GM06990 (cell line): ENCODE measurements around the gene MAPKAP1.

Experiments
- DNase-seq: peaks from one replicate; pipeline ENCODE4 v3.0.0-alpha.2; 2011; ENCODE audit not compliant: insufficient read length; ENCODE audit errors: extremely low read depth
- H3K27me3 ChIP-seq: replicated peaks from 2 replicates; pipeline ENCODE4 v1.6.0; 2011; ENCODE audit warnings: low read length; ENCODE audit not compliant: control insufficient read depth, insufficient read depth
- H3K36me3 ChIP-seq: 2 replicates; pipeline ENCODE4 v1.5.1; 2011; ENCODE audit warnings: low read length; ENCODE audit not compliant: control insufficient read depth, insufficient read depth
- H3K4me3 ChIP-seq: replicated peaks from 2 replicates; pipeline ENCODE4 v1.5.1; 2011; ENCODE audit warnings: low read depth, mild to moderate bottlenecking, control low read depth, low read length
- TF ChIP-seq, protein P1 (sequence below): IDR thresholded peaks from 2 replicates; pipeline ENCODE4 v1.5.1; 2011; ENCODE audit warnings: low read length, control low read depth, mild to moderate bottlenecking, inconsistent platforms; ENCODE audit not compliant: insufficient read depth, poor library complexity, severe bottlenecking

MAPKAP1 gene

DNA sequence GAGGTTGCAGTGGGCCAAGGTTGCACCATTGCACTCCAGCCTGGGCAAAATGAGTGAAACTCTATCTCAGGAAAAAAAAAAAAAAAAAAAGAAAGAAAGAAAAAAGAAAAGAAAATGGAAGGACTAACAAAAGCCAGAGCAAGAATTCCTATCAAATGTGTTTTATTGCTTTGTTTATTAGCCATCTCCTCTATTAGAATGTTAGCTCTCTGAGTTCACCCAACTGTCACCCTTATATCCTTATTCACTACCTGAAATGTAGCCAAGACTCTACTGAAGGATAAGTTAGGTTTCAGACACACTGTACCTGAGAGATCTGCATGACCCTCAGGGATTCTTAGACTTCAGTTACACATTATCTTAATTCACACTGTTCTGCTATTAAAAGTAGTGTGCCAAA is 177.9 kb downstream of the MAPKAP1 start:
- H3K36me3 ChIP-seq = no peaks in the 10 kb centered on the region; the same call in 1 of the 2 replicates
- DNase-seq = no peak
- TF ChIP-seq, protein P1, sequence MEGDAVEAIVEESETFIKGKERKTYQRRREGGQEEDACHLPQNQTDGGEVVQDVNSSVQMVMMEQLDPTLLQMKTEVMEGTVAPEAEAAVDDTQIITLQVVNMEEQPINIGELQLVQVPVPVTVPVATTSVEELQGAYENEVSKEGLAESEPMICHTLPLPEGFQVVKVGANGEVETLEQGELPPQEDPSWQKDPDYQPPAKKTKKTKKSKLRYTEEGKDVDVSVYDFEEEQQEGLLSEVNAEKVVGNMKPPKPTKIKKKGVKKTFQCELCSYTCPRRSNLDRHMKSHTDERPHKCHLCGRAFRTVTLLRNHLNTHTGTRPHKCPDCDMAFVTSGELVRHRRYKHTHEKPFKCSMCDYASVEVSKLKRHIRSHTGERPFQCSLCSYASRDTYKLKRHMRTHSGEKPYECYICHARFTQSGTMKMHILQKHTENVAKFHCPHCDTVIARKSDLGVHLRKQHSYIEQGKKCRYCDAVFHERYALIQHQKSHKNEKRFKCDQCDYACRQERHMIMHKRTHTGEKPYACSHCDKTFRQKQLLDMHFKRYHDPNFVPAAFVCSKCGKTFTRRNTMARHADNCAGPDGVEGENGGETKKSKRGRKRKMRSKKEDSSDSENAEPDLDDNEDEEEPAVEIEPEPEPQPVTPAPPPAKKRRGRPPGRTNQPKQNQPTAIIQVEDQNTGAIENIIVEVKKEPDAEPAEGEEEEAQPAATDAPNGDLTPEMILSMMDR = no peak
- H3K27me3 ChIP-seq = no peaks in the 10 kb centered on the region
- no peak overlapping the region for H3K4me3 ChIP-seq

DNA sequence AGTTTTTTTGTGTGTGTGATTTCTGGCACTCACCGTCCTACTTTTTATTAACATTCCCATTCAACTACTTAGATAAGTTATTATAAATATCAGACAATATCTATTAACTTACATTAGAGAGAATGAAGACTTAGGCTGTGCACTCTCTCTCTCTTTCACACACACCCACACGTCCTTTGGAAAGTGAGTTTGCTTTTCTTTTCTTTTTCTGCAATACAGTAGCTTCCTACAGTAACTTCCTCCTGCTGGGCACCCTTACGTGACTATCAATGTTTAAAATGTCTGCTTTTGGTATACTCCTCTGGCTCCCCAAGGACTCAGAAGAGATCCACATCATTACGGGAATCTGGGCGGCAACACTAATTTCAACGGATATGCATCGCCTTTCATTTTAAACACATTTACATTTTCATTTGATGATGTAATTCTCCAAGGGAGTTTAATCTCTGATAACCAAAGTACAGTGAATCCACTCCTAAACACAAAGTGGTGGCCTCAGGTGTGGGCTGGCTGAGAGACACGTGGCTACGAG is 179.5 kb downstream of the MAPKAP1 start:
- TF ChIP-seq, protein P1 = no peak
- DNase-seq = no peak
- no peaks in the 10 kb centered on the region for H3K27me3 ChIP-seq
- no peaks in the 10 kb centered on the region; the same call in 1 of the 2 replicates for H3K36me3 ChIP-seq
- H3K4me3 ChIP-seq = no peak overlapping the region

DNA sequence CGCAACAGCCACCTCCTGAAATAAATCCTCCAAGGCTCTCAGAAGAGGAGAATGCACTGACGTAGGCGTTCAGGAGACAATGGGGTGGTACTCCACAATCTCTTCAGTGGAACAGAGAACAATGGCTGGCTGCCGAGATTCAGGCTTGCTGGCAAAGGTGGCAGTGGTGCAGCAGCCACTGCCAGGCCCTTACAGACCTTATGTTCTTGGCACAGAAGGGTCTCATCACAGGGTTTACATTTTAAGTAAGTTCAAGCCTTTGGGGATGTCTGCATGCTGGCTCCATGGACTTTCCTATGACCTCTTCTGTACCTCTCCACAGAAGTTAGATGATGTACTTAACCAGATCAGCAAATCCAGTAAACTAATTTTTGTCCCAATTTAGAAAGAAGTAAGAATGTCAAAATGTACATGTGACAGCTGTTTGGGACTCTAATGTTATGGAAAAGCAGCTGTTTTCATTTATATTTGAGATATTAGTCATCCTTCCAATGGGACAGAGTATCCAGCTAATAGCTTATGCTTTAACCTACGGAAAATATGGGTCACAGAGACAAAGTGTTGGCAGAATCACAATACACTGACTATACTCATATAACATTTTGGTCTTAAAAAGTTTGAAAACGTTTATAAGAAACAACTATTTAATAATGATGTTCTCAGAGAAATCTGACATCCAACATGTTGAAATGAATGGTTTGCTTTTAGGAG is 180.9 kb downstream of the MAPKAP1 start:
- H3K4me3 ChIP-seq = no peak overlapping the region
- H3K36me3 ChIP-seq = no peaks in the 10 kb centered on the region; the same call in 1 of the 2 replicates
- no peak for DNase-seq
- no peaks in the 10 kb centered on the region for H3K27me3 ChIP-seq
- TF ChIP-seq, protein P1 = no peak

DNA sequence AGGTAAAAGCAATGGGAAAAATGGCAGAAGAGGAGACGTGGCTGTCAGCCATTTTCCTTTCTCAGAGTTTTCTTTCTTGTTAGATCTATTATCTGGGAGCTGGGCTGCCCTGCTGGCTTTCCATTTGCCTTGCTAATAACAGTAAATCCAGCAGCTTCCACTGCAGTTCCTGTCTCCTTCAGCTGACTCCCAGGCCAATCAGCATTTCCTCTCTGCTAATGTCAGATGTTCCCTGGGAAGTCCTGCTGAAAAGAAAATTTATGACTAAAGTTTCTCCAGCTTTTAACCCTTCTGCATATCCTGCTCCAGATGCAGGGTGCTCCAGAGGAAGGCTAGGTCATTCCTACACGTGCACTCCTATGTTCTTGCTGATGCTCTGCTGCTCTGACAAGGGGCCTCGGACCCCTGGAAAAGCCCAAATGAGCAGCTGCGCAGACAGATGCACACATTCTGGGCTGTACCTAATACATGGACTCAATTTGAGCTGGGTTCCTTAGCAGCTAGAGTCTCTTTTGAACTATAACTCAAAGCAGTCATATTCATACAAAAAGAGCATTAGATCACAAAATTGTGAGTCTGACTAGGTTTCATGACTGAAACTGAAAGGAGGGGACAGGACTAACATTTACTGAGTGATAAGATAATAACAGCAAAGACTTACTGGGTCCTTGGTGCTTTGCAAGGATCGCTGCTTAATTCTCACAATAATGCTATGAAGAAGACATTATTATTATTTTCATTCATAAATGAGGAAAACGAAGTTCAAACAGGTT is 182.2 kb downstream of the MAPKAP1 start:
- DNase-seq = no peak
- no peaks in the 10 kb centered on the region for H3K27me3 ChIP-seq
- TF ChIP-seq, protein P1 = no peak
- no peak overlapping the region for H3K4me3 ChIP-seq
- peaks cover 2% of the 10 kb centered on the region for H3K36me3 ChIP-seq

DNA sequence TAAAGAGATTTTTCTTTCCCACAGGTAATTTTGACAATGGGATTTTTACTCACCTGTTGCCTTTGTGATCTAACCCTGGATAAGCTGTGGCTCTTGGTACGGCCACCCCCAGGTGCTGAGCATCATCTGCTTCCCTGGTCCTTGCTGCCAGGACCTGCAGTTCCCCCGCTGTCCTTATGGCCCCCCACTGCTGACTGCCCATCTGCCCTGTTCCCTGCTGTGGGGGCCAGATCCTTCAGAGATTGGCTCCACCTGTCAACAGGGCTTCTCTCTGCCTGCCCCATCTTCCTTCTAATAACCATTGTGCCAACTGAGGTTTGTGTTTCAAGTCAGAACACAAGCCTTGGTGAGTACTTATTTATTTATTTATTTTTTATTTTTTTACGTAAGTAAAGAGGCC is 183.3 kb downstream of the MAPKAP1 start:
- Histone ChIP-seq H3K27me3 (no peaks in the 10 kb centered on the region), H3K4me3 (no peak overlapping the region), H3K36me3 (peaks cover 2% of the 10 kb centered on the region)
- DNase-seq = no peak
- TF ChIP-seq, protein P1 = no peak
